Lower leg skin (tissue), 3 donors: ENCODE measurements around the gene ABCG2.

Source experiments
- POLR2A ChIP-seq, 2 donors: fragments of 450-650 bp; IDR thresholded peaks; one replicate each; pipeline ENCODE4 v1.6.1; 2016 to 2017; ENCODE audit warnings: antibody characterized with exemption in 2 of 2, mild to moderate bottlenecking in 1 of 2, moderate library complexity in 1 of 2
- TF ChIP-seq, protein P1 (sequence below), 3 donors: fragments of 450-650 bp; IDR thresholded peaks; one replicate each; pipeline ENCODE4 v1.5.1; 2016; ENCODE audit warnings: antibody characterized with exemption in 3 of 3, mild to moderate bottlenecking in 3 of 3, moderate library complexity in 2 of 3

DNA sequence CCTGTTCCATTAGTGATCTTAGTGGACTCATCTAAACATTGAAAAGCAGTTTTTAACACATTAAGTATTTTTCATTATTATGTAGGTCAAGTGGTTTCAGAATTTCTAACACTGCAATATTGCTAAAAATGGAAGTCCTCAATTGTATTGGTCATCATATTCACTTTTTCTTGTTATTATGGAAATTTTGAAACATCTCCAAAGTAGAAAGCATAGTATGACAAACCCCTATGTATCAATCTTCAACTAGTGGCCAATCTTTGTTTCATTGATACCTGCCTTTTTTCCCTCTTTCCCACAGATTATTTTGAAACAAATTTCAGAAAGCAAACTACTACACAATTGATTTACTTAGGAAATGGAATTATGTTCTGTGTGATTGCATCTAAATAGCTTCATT, 14.5 kb upstream of the ABCG2 start:
- TF ChIP-seq POLR2A (IDR thresholded peaks at IDR 0.05), result no peak
- TF ChIP-seq, protein P1, sequence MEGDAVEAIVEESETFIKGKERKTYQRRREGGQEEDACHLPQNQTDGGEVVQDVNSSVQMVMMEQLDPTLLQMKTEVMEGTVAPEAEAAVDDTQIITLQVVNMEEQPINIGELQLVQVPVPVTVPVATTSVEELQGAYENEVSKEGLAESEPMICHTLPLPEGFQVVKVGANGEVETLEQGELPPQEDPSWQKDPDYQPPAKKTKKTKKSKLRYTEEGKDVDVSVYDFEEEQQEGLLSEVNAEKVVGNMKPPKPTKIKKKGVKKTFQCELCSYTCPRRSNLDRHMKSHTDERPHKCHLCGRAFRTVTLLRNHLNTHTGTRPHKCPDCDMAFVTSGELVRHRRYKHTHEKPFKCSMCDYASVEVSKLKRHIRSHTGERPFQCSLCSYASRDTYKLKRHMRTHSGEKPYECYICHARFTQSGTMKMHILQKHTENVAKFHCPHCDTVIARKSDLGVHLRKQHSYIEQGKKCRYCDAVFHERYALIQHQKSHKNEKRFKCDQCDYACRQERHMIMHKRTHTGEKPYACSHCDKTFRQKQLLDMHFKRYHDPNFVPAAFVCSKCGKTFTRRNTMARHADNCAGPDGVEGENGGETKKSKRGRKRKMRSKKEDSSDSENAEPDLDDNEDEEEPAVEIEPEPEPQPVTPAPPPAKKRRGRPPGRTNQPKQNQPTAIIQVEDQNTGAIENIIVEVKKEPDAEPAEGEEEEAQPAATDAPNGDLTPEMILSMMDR (IDR thresholded peaks at IDR 0.05), result no peak
